ENCODE measurements around the gene AADACL2.

- no peak for TF ChIP-seq CTCF (conservative IDR thresholded peaks at IDR 0.05 in 1 of 2, IDR thresholded peaks at IDR 0.05 in 1 of 2; ENCODE audit: extremely low read depth in 1 of 2, insufficient read depth in 1 of 2, low read depth in 1 of 2, low read length in 2 of 2)
- TF ChIP-seq EZH2 (IDR thresholded peaks at IDR 0.05; ENCODE audit: borderline replicate concordance, low read length): no peak
Measured at GRCh38 chr3:151769175-151769574, 35.4 kb downstream of the AADACL2 start.
